ENCODE results near the gene C19orf81.

C19orf81 gene

DNA sequence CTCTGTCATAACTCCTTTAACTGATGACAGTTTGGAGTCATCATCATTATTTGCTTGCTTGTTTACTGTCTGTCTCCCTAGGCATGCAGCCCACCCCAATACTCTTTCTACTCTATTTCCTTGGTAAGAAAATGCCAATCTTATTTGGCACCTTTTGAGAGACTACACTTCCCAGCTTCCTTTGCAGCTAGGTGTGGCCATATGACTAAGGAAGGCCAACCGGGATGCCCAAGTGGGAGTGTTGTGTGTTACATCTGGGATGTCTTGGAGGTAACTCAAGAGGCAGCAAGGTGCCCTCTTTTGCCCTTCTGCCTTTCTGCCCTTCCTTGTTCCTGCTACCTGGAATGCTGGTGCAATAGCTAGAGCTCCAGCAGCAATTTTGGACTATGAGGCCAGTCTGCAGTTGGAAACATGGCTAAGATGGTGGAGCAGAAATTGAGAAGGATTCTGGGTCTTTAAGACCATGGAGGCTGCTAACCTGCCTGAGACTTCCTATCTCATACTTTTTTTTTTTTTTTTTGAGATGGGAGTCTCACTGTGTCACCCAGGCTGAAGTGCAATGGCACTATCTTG lies 27.5 kb downstream of the C19orf81 start:
- Histone ChIP-seq H3K27ac (no peak overlapping the region), H3K9me3 (no peaks in the 10 kb centered on the region), H3K9ac (no peak overlapping the region), H3K36me3 (peaks cover 78% of the 10 kb centered on the region), H3K27me3 (no peaks in the 10 kb centered on the region), H4K20me1 (peaks cover 48% of the 10 kb centered on the region), H3K4me1 (peaks cover 14% of the 10 kb centered on the region), H3K4me3 (no peak overlapping the region), H3K4me2 (no peak overlapping the region)
- no peak for TF ChIP-seq Cebpa-rat (IDR thresholded peaks at IDR 0.05)

DNA sequence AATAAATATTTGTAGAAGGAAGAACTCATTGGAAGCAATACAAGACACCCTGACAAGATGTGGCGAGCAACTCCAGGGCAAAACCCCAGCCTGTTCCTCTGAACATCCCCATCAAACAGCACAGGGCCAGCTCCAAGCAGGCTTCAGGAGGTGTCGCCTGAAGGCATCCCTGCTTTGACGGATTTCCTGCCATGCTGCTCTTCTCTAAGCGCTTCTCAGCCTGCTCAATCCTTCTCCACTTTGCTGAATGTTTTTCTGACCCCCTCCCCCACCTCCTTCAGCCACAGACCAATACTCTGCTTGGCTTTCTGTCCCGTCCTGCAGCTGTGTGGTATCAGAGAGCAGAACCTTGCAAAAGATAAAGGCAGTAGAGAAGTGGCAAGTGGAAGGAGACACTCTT lies 28.4 kb downstream of the C19orf81 start:
- peaks cover 80% of the 10 kb centered on the region for H3K36me3 ChIP-seq
- H3K4me1 ChIP-seq, result peaks cover 14% of the 10 kb centered on the region
- H3K4me2 ChIP-seq, result no peak overlapping the region
- H3K27me3 ChIP-seq, result no peaks in the 10 kb centered on the region
- TF ChIP-seq Cebpa-rat (IDR thresholded peaks at IDR 0.05), result no peak
- H3K9ac ChIP-seq, result no peak overlapping the region
- H3K4me3 ChIP-seq, result no peak overlapping the region
- H3K9me3 ChIP-seq, result no peaks in the 10 kb centered on the region
- H4K20me1 ChIP-seq, result peaks cover 41% of the 10 kb centered on the region
- H3K27ac ChIP-seq, result no peak overlapping the region

DNA sequence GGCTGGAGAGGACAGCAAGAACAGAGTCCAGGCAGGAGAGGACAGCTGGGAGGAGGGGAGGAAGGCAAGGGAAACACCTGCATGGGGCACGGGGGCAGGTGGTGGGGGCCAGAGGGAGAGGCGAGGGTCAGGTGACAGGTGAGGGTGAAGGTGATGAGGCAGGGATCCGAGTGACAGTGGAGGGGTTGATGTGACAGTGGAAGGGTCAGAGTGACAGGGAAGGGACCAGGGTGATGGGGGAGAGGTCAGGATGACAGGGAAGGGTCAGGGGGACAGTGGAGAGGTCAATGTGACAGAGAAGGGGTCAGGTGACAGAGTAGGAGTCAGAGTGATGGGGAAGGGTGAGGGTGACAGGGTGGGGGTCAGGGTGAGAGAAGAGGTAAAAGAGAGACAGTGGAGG lies 29.1 kb downstream of the C19orf81 start:
- H3K4me2 ChIP-seq, result no peak overlapping the region
- no peak overlapping the region for H3K9ac ChIP-seq
- H3K27me3 ChIP-seq, result no peaks in the 10 kb centered on the region
- peaks cover 41% of the 10 kb centered on the region for H4K20me1 ChIP-seq
- H3K27ac ChIP-seq, result no peak overlapping the region
- H3K36me3 ChIP-seq, result peaks cover 80% of the 10 kb centered on the region
- no peaks in the 10 kb centered on the region for H3K9me3 ChIP-seq
- peaks cover 14% of the 10 kb centered on the region for H3K4me1 ChIP-seq
- TF ChIP-seq Cebpa-rat (IDR thresholded peaks at IDR 0.05), result no peak
- no peak overlapping the region for H3K4me3 ChIP-seq

DNA sequence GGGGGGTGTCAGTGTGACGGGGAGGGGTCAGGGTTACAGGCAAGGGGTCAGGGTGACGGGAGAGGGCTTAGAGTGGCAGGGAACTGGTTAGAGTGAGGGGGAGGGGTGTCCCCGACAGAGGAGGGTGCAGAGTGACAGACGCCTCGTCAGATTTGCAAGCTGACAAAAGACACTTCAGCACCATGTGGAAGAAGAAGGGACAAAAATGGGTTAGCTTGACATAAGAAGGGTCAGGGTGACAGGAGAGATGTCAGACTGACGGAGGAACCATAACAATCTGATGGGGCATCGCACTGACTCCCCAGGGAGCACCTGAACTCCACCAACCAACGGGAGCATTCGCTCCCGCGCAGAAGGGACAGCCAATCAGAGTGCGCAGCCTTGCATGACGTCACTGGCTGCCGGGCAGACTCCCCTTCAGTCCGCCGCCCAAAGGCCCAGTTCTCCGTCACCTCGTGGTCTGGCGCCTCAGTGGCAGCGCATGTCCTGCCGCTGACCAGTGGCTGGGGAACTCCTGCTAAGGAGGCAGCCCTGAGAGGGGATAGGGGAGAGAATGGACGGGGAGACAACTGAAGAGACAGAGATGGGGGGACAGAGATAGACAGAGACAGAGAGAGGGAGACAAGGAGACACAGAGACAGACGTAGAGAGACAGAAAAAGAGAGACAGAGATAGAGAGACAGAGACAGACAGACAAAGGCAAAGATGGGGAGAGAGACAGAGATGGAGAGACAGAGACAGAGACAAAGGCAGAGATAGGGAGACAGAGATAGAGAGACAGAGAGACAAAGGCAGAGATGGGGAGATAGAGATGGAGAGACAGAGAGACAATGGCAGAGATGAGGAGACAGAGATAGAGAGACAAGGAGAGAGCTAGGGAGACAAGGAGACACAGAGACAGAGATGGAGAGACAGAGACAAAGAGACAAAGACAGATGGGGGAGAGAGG lies 30.2 kb downstream of the C19orf81 start:
- peaks cover 83% of the 10 kb centered on the region for H3K36me3 ChIP-seq
- no peak overlapping the region for H3K9ac ChIP-seq
- no peaks in the 10 kb centered on the region for H3K27me3 ChIP-seq
- H3K4me1 ChIP-seq, result peaks cover 14% of the 10 kb centered on the region
- peak overlapping the region; percentile 63 for H3K4me2 ChIP-seq
- no peak overlapping the region for H3K4me3 ChIP-seq
- peaks cover 41% of the 10 kb centered on the region for H4K20me1 ChIP-seq
- 0 out of 2 replicates have a peak overlapping the region, but pooled peaks have one; percentile 18 for H3K27ac ChIP-seq
- TF ChIP-seq Cebpa-rat (IDR thresholded peaks at IDR 0.05), result no peak
- no peaks in the 10 kb centered on the region for H3K9me3 ChIP-seq

DNA sequence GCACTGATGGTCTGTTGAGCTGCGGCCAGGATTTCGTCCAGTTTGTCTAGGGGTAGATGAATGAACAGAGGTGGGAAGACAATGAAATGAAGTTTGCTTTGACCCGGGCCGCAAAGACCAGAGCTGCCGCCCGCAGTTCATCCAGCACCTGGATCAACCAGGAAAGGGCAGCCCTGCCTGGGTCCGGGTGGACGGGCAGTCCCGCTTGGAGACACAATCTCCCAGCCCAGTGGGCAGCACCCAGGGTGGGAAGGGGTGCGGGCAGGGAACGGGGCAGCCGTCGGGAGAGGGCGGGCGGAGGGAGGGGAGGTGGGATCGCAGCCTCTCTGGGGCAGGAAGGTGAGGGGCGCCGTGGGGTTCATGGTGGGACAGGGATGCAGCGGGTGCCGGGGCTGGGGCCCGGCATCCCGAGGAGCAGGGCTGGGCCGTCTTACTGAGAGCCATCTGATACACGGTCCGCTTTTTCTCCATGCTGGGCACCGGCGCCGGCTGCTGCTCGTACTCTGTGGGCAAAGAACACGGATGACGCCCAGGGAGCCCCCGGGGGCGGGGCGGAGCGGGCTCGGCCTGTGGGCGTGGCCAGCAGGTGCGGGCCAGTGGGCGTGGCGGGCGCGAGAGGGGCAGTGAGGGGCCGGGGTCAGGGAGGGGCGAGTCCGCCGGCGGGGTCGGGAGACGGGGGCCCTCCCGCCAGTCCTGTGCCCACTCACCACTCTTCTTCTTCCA lies 37.2 kb downstream of the C19orf81 start:
- Histone ChIP-seq H3K9ac (no peak overlapping the region), H3K36me3 (peaks cover 100% of the 10 kb centered on the region), H3K27me3 (no peaks in the 10 kb centered on the region), H3K27ac (no peak overlapping the region), H3K4me2 (no peak overlapping the region), H3K4me1 (no peaks in the 10 kb centered on the region), H3K4me3 (no peak overlapping the region), H4K20me1 (peaks cover 87% of the 10 kb centered on the region), H3K9me3 (no peaks in the 10 kb centered on the region)
- no peak for TF ChIP-seq Cebpa-rat (IDR thresholded peaks at IDR 0.05)

DNA sequence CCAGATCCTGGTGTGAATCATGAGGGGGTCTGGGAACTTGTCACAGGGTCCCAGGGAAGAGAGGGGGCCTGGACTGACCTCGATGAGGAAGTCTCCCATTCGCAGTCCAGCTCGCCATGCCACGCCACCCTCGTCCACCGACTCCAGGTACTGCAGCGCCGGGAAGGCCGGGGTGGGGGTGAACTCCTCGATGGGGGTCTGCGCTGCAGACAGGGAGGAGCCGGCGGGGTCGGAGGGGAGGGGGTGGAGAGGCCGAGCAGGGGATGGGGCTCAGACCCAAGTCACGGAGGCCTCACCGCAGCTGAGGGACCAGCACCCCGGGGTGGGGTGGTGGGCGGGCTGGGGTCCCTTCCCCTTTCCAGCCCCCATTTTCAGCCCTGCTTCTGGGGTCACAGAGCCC lies 39.5 kb downstream of the C19orf81 start:
- Histone ChIP-seq H3K9me3 (no peaks in the 10 kb centered on the region), H3K27ac (no peak overlapping the region), H3K36me3 (peaks cover 89% of the 10 kb centered on the region), H3K4me1 (no peaks in the 10 kb centered on the region), H4K20me1 (peaks cover 99% of the 10 kb centered on the region), H3K4me3 (no peak overlapping the region), H3K9ac (no peak overlapping the region), H3K4me2 (no peak overlapping the region), H3K27me3 (peaks cover 5% of the 10 kb centered on the region; the same call in 1 of the 2 replicates)
- TF ChIP-seq Cebpa-rat (IDR thresholded peaks at IDR 0.05), result no peak

DNA sequence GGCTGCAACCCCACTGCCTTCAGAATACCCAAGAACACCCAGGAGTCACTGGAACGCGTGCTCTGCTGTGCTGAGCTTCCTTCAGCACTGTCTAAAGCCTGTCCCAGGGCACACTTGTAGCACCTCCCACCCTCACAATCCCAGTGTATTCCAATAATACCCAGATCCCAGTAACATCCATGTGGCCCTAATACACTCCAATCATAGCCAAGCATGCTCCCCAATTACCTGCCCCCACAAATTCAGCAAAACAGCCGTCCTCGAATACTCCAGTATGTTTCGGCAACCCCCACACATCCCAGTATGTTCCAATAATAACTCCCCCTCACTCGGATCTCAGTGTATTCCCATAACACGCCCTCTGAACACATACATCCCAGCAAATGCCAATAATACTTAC lies 41.2 kb downstream of the C19orf81 start:
- H3K9ac ChIP-seq, result no peak overlapping the region
- no peak overlapping the region for H3K27ac ChIP-seq
- H3K4me1 ChIP-seq, result peaks cover 1% of the 10 kb centered on the region
- TF ChIP-seq Cebpa-rat (IDR thresholded peaks at IDR 0.05), result no peak
- no peaks in the 10 kb centered on the region for H3K9me3 ChIP-seq
- peaks cover 72% of the 10 kb centered on the region for H3K36me3 ChIP-seq
- H4K20me1 ChIP-seq, result peaks cover 97% of the 10 kb centered on the region
- H3K4me2 ChIP-seq, result no peak overlapping the region
- H3K27me3 ChIP-seq, result peaks cover 16% of the 10 kb centered on the region
- no peak overlapping the region for H3K4me3 ChIP-seq

DNA sequence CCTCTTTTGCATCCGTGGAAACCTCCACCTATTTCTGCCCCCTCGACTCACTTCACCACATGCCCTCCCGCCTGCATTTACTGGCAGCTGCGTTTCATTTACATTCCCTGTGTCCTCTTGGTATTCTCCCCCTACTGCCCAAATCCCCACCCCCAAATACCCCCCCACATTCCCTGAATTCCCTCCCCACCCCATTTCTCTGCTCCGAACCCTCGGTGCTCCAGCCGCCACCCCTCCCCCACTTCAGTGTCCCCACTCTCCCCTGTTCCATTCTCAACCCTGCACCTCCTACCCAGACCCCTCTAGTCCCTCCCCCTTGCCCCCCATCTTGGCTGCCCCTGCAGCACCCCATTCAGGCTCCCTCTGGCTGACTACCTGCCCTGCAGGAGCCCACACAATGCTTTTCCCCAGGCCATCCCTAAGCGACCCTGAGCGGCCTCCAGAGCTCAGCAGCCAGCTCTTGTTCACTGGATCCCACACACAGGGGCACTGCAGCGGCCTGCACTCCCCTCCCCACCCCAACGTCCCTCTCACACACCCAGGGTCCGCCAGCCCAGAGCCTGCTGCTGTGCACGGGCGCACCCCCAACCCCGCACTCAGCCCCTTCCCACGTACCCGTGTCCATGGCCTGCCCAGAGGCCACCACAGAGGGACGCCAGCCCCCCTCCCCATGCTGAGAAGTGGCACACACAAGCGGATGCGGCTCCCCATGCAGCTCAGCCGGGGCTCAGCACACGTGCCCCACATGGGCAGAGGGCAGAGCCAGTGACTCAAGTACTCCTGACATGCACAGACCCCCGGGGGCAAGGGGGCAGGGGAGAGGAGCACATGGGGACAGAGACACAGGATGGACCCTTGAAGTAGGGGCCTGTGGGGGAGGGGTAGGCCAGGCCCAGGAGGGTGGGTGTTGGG lies 44.1 kb downstream of the C19orf81 start:
- Histone ChIP-seq H3K27ac (no peak overlapping the region), H3K9ac (no peak overlapping the region), H3K36me3 (peaks cover 60% of the 10 kb centered on the region), H3K4me3 (no peak overlapping the region), H4K20me1 (peaks cover 97% of the 10 kb centered on the region), H3K4me2 (no peak overlapping the region), H3K27me3 (peaks cover 23% of the 10 kb centered on the region), H3K4me1 (peaks cover 13% of the 10 kb centered on the region), H3K9me3 (no peaks in the 10 kb centered on the region)
- no peak for TF ChIP-seq Cebpa-rat (IDR thresholded peaks at IDR 0.05)

DNA sequence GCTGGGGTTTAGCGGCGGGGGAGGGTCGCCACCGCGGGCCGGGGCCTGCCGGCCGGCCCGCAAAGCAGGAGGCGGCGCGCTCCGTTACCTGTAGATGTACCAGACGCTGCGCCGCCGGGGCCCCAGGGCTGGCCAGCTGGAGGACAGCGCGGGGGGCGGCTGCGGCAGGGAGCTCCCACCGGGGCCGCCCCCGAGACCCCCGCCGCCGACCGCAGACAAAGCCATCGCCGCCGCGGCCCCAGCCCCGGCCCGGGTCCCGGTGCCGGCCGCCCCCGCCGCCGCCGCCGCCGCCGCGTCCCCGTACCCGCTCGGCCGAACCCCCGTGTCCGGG lies 45.5 kb downstream of the C19orf81 start:
- Histone ChIP-seq H3K4me1 (peaks cover 13% of the 10 kb centered on the region), H4K20me1 (peaks cover 98% of the 10 kb centered on the region), H3K36me3 (peaks cover 57% of the 10 kb centered on the region), H3K4me3 (no peak overlapping the region), H3K27ac (no peak overlapping the region), H3K27me3 (peaks cover 23% of the 10 kb centered on the region), H3K9ac (no peak overlapping the region), H3K9me3 (no peaks in the 10 kb centered on the region), H3K4me2 (no peak overlapping the region; the same call in 1 of the 2 replicates)
- TF ChIP-seq Cebpa-rat (IDR thresholded peaks at IDR 0.05), result no peak

All from BLaER1 (cell line).